Left renal pelvis (tissue), 4 donors: ENCODE measurements around the gene CLCNKA. TPM values are rescaled to one million over a fixed set of nuclear protein-coding genes. Genes with fewer than 3 reads are reported as not detected.
"Not testable (repeated sequence)": the region's sequence is repeated elsewhere in the genome, so short reads cannot be mapped to it uniquely, and the experiment has no call there.

ENCODE experiments used
- DNase-seq, 4 donors: peaks; one replicate each; pipeline ENCODE4 v3.0.0-alpha.2; 2013; ENCODE audit warnings: low read depth in 4 of 4, low spot score in 3 of 4
- polyA plus RNA-seq, 4 donors: library from polyadenylated mRNA; unstranded; fragments of 120-200 nt; gene quantifications; one replicate each; pipeline ENCODE4 v1.2.1, GENCODE V29; 2013; ENCODE audit not compliant: insufficient read length in 4 of 4

Gene CLCNKA
- polyA plus RNA-seq, 4 donors: 1.00 to 22.4 (median 16.8) TPM

GRCh38 chr1:15997076-15997585, 24.7 kb upstream of the CLCNKA start:
- DNase-seq: no peak

GRCh38 chr1:15997637-15998280, 24.1 kb upstream of the CLCNKA start:
- DNase-seq: no peak

- DNase-seq: no peak
These were observed 22.9 kb upstream of the CLCNKA start for GRCh38 chr1:15998929-15999328.

GRCh38 chr1:16001274-16001673, 20.6 kb upstream of the CLCNKA start:
- DNase-seq: not testable (repeated sequence)

- no peak for DNase-seq
These were observed 16.2 kb upstream of the CLCNKA start for GRCh38 chr1:16005597-16005996.

GRCh38 chr1:16006010-16006409, 15.8 kb upstream of the CLCNKA start:
- no peak for DNase-seq

- DNase-seq: no peak
These were observed 15.0 kb upstream of the CLCNKA start for GRCh38 chr1:16006552-16007485.

GRCh38 chr1:16007671-16008341, 14.0 kb upstream of the CLCNKA start:
- no peak for DNase-seq

GRCh38 chr1:16009030-16009460, 12.8 kb upstream of the CLCNKA start:
- DNase-seq: peak in 1 of 4 donors; percentile 68

GRCh38 chr1:16009678-16010077, 12.2 kb upstream of the CLCNKA start:
- no peak for DNase-seq

GRCh38 chr1:16010837-16011236, 11.0 kb upstream of the CLCNKA start:
- DNase-seq: no peak

GRCh38 chr1:16011936-16012589, 9.8 kb upstream of the CLCNKA start:
- DNase-seq: no peak

- DNase-seq: peak in 1 of 4 donors; percentile 64
These were observed 9.1 kb upstream of the CLCNKA start for GRCh38 chr1:16012590-16013219.

GRCh38 chr1:16013220-16013907, 8.5 kb upstream of the CLCNKA start:
- DNase-seq: no peak

- no peak for DNase-seq
These were observed 8.0 kb upstream of the CLCNKA start for GRCh38 chr1:16013908-16014258.

- DNase-seq: no peak
These were observed 7.0 kb upstream of the CLCNKA start for GRCh38 chr1:16014509-16015482.

- DNase-seq: no peak
These were observed 6.3 kb upstream of the CLCNKA start for GRCh38 chr1:16015491-16015890.
